ENCODE results near the gene FGA. TPM values are rescaled to one million over a fixed set of nuclear protein-coding genes. Genes with fewer than 3 reads are reported as not detected.

Gene FGA
- total and polyA plus RNA-seq, 10 of the 15 experiments (the other 5 are each of a cell fraction or from before 2014, with no cell fraction given), result 3.6 TPM; not detected in 9

DNA sequence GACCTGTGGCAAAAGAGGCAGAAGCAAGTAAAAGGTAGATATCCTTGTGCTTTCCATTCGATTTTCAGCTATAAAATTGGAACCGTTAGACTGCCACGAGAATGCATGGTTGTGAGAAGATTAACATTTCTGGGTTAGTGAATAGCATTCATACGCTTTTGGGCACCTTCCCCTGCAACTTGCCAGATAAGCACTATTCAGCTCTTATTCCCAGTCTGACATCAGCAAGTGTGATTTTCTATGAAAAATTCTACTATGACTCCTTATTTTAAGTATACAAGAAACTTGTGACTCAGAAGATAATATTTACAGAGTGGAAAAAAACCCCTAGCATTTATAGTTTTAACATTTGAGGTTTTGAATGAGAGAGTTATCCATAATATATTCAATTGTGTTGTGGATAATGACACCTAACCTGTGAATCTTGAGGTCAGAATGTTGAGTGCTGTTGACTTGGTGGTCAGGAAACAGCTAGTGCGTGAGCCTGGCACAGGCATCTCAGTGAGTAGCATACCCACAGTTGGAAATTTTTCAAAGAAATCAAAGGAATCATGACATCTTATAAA, 23.8 kb downstream of the FGA start:
- Histone ChIP-seq H3K36me3 (ENCODE audit: control insufficient read depth in 2 of 2, insufficient read depth in 2 of 2, low read length in 1 of 2) (no peaks in the 10 kb centered on the region), H3K9ac (ENCODE audit: control insufficient read depth, insufficient read depth, low read length) (no peak overlapping the region), H3K4me3 (no peak overlapping the region), H3K4me1 (ENCODE audit: control insufficient read depth, insufficient read depth, low read length) (no peaks in the 10 kb centered on the region), H3K4me2 (ENCODE audit: control insufficient read depth, insufficient read depth) (no peak overlapping the region), H3K27ac (ENCODE audit: control insufficient read depth, insufficient read depth) (no peak overlapping the region), H3K27me3 (replicated peaks in 1 of 2; ENCODE audit: control insufficient read depth in 2 of 2, insufficient read depth in 2 of 2, low read length in 1 of 2) (no peaks in the 10 kb centered on the region; a peak in 1 of 4 replicates), H3K79me2 (ENCODE audit: control insufficient read depth, insufficient read depth, low read length) (no peaks in the 10 kb centered on the region), H2AFZ (ENCODE audit: control insufficient read depth, low read depth, low read length) (no peak overlapping the region), H4K20me1 (ENCODE audit: control insufficient read depth, insufficient read depth) (no peaks in the 10 kb centered on the region), H3K9me3 (replicated peaks; ENCODE audit: control insufficient read depth, insufficient read depth, low read length) (no peaks in the 10 kb centered on the region)
- CTCF ChIA-PET, result interaction anchor here (1.1 to 5.9 kb wide), 3 partner anchors 14 to 52 kb away, joined by 3 to 32 read pairs (median 6); partner anchors contain the start of gene PLRG1
- in situ Hi-C loops (cut with MboI), result no loop called here
- intact Hi-C loops (cut with micrococcal nuclease; ENCODE audit: unreplicated experiment), result no loop called here
- BruUV-seq (replicated peaks), result no TSS peak
- FAIRE-seq (no peak), ATAC-seq (no peak), DNase-seq (ENCODE audit: low read depth, low spot score) (no peak)
- POLR2A ChIA-PET, result no interaction called here
- RAD21 ChIA-PET (ENCODE audit: unreplicated experiment), result interaction anchor here (1.4 kb wide), 1 partner anchor 52 kb away, joined by 4 read pairs; no protein-coding TSS in a partner anchor
- SMC1A ChIA-PET (ENCODE audit: uncharacterized antibody, unreplicated experiment), result interaction anchor here (0.7 to 1.0 kb wide), 2 partner anchors 10 to 52 kb away, joined by 3 read pairs; no protein-coding TSS in a partner anchor
- WGBS (ENCODE audit: insufficient coverage, insufficient replicate concordance, low lambda C conversion rate, missing lambda C conversion rate), result 34% methylated on average over 5 of the region's 5 CpGs
- TF ChIP-seq, protein P1, sequence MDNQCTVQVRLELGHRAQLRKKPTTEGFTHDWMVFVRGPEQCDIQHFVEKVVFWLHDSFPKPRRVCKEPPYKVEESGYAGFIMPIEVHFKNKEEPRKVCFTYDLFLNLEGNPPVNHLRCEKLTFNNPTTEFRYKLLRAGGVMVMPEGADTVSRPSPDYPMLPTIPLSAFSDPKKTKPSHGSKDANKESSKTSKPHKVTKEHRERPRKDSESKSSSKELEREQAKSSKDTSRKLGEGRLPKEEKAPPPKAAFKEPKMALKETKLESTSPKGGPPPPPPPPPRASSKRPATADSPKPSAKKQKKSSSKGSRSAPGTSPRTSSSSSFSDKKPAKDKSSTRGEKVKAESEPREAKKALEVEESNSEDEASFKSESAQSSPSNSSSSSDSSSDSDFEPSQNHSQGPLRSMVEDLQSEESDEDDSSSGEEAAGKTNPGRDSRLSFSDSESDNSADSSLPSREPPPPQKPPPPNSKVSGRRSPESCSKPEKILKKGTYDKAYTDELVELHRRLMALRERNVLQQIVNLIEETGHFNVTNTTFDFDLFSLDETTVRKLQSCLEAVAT (IDR thresholded peaks at IDR 0.05), result no peak
- TF ChIP-seq RFX5 (IDR thresholded peaks at IDR 0.05; ENCODE audit: low read depth, low read length) (no peak), NR2C1 (IDR thresholded peaks at IDR 0.05) (no peak), HCFC1 (IDR thresholded peaks at IDR 0.05; ENCODE audit: low read length) (no peak), SPI1 (IDR thresholded peaks at IDR 0.05; ENCODE audit: borderline replicate concordance, insufficient read depth, low read depth, low read length) (no peak), EED (IDR thresholded peaks at IDR 0.05; ENCODE audit: low read depth) (no peak), SUPT20H (IDR thresholded peaks at IDR 0.05; ENCODE audit: borderline replicate concordance, control insufficient read depth, low read depth, low read length) (no peak), ZNF217 (IDR thresholded peaks at IDR 0.05) (no peak), CEBPB (IDR thresholded peaks at IDR 0.05; ENCODE audit: borderline replicate concordance in 1 of 2, low read depth in 2 of 2, low read length in 2 of 2) (no peak), SRF (IDR thresholded peaks at IDR 0.05; ENCODE audit: low read depth in 2 of 2, low read length in 2 of 2) (no peak), CHD1 (IDR thresholded peaks at IDR 0.05; ENCODE audit: low read depth, low read length) (no peak), ZNF622 (IDR thresholded peaks at IDR 0.05) (no peak), IKZF2 (IDR thresholded peaks at IDR 0.05) (no peak)
- TF ChIP-seq, protein P2, sequence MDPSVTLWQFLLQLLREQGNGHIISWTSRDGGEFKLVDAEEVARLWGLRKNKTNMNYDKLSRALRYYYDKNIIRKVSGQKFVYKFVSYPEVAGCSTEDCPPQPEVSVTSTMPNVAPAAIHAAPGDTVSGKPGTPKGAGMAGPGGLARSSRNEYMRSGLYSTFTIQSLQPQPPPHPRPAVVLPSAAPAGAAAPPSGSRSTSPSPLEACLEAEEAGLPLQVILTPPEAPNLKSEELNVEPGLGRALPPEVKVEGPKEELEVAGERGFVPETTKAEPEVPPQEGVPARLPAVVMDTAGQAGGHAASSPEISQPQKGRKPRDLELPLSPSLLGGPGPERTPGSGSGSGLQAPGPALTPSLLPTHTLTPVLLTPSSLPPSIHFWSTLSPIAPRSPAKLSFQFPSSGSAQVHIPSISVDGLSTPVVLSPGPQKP (IDR thresholded peaks at IDR 0.05; ENCODE audit: low read depth, low read length), result no peak
- TF ChIP-seq, protein P3, sequence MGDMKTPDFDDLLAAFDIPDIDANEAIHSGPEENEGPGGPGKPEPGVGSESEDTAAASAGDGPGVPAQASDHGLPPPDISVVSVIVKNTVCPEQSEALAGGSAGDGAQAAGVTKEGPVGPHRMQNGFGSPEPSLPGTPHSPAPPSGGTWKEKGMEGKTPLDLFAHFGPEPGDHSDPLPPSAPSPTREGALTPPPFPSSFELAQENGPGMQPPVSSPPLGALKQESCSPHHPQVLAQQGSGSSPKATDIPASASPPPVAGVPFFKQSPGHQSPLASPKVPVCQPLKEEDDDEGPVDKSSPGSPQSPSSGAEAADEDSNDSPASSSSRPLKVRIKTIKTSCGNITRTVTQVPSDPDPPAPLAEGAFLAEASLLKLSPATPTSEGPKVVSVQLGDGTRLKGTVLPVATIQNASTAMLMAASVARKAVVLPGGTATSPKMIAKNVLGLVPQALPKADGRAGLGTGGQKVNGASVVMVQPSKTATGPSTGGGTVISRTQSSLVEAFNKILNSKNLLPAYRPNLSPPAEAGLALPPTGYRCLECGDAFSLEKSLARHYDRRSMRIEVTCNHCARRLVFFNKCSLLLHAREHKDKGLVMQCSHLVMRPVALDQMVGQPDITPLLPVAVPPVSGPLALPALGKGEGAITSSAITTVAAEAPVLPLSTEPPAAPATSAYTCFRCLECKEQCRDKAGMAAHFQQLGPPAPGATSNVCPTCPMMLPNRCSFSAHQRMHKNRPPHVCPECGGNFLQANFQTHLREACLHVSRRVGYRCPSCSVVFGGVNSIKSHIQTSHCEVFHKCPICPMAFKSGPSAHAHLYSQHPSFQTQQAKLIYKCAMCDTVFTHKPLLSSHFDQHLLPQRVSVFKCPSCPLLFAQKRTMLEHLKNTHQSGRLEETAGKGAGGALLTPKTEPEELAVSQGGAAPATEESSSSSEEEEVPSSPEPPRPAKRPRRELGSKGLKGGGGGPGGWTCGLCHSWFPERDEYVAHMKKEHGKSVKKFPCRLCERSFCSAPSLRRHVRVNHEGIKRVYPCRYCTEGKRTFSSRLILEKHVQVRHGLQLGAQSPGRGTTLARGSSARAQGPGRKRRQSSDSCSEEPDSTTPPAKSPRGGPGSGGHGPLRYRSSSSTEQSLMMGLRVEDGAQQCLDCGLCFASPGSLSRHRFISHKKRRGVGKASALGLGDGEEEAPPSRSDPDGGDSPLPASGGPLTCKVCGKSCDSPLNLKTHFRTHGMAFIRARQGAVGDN (IDR thresholded peaks at IDR 0.05), result no peak

Measured in GM12878 (cell line).